Measurements from ENCODE around the gene RFX3. TPM values are rescaled to one million over a fixed set of nuclear protein-coding genes. Genes with fewer than 3 reads are reported as not detected.

RFX3 gene
- total and polyA plus RNA-seq, 4 donors: 0.30 to 4.6 (median 1.5) TPM

GRCh38 chr9:3240656-3241268 is 285.0 kb downstream of the RFX3 start:
- TF ChIP-seq FOXA1 (IDR thresholded peaks at IDR 0.05) (no peak), CTCF (IDR thresholded peaks at IDR 0.05; ENCODE audit: low read depth, low read length, missing input control) (peak; percentile 76), RAD21 (IDR thresholded peaks at IDR 0.05) (peak; percentile 83 to 90)
- TF ChIP-seq, protein P1, sequence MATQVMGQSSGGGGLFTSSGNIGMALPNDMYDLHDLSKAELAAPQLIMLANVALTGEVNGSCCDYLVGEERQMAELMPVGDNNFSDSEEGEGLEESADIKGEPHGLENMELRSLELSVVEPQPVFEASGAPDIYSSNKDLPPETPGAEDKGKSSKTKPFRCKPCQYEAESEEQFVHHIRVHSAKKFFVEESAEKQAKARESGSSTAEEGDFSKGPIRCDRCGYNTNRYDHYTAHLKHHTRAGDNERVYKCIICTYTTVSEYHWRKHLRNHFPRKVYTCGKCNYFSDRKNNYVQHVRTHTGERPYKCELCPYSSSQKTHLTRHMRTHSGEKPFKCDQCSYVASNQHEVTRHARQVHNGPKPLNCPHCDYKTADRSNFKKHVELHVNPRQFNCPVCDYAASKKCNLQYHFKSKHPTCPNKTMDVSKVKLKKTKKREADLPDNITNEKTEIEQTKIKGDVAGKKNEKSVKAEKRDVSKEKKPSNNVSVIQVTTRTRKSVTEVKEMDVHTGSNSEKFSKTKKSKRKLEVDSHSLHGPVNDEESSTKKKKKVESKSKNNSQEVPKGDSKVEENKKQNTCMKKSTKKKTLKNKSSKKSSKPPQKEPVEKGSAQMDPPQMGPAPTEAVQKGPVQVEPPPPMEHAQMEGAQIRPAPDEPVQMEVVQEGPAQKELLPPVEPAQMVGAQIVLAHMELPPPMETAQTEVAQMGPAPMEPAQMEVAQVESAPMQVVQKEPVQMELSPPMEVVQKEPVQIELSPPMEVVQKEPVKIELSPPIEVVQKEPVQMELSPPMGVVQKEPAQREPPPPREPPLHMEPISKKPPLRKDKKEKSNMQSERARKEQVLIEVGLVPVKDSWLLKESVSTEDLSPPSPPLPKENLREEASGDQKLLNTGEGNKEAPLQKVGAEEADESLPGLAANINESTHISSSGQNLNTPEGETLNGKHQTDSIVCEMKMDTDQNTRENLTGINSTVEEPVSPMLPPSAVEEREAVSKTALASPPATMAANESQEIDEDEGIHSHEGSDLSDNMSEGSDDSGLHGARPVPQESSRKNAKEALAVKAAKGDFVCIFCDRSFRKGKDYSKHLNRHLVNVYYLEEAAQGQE (IDR thresholded peaks at IDR 0.05): no peak
- peak; percentile 53 for DNase-seq (ENCODE audit: low spot score)
- no peaks in the 10 kb centered on the region for H3K9me3 ChIP-seq (ENCODE audit: control insufficient read depth in 4 of 4, low read length in 3 of 4)
- no peak overlapping the region for H3K4me3 ChIP-seq (ENCODE audit: low read depth in 1 of 3, low read length in 3 of 3)
- H3K9ac ChIP-seq (ENCODE audit: low read depth in 1 of 2, low read length in 2 of 2): no peak overlapping the region
- no peak overlapping the region for H3K27ac ChIP-seq (ENCODE audit: low read depth in 1 of 2, low read length in 2 of 2)
- no peaks in the 10 kb centered on the region for H3K27me3 ChIP-seq (ENCODE audit: control insufficient read depth in 4 of 4, insufficient read depth in 4 of 4, low read length in 3 of 4)
- peaks cover 0 to 2% (median 0%) of the 10 kb centered on the region in 4 donors for H3K4me1 ChIP-seq (ENCODE audit: control insufficient read depth in 4 of 4, insufficient read depth in 4 of 4, low read length in 3 of 4)
- no peaks in the 10 kb centered on the region for H3K36me3 ChIP-seq (ENCODE audit: control insufficient read depth in 4 of 4, insufficient read depth in 3 of 4, low read depth in 1 of 4, low read length in 3 of 4)
- WGBS: 35% methylated on average over 3 of the region's 3 CpGs

- H3K27ac ChIP-seq (ENCODE audit: low read depth in 1 of 2, low read length in 2 of 2): no peak overlapping the region
Observed at GRCh38 chr9:3239240-3239639, 286.6 kb downstream of the RFX3 start.

More at GRCh38 chr9:3239240-3239639, 286.6 kb downstream of the RFX3 start:
- H3K4me3 ChIP-seq (ENCODE audit: low read depth in 1 of 3, low read length in 3 of 3): no peak overlapping the region
- no peaks in the 10 kb centered on the region for H3K36me3 ChIP-seq (ENCODE audit: control insufficient read depth in 4 of 4, insufficient read depth in 3 of 4, low read depth in 1 of 4, low read length in 3 of 4)
- DNase-seq (ENCODE audit: low spot score): no peak
- WGBS: 95% methylated on average over 4 of the region's 4 CpGs
- TF ChIP-seq NR2F2 (IDR thresholded peaks at IDR 0.05) (no peak), HNF4G (IDR thresholded peaks at IDR 0.05) (no peak), RXRA (IDR thresholded peaks at IDR 0.05) (no peak), SP1 (IDR thresholded peaks at IDR 0.05) (no peak), YY1 (IDR thresholded peaks at IDR 0.05) (no peak), JUND (IDR thresholded peaks at IDR 0.05) (no peak)
- TF ChIP-seq, protein P2, sequence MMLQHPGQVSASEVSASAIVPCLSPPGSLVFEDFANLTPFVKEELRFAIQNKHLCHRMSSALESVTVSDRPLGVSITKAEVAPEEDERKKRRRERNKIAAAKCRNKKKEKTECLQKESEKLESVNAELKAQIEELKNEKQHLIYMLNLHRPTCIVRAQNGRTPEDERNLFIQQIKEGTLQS (IDR thresholded peaks at IDR 0.05): no peak
- TF ChIP-seq, protein P1 (IDR thresholded peaks at IDR 0.05): no peak
- no peak overlapping the region for H3K9ac ChIP-seq (ENCODE audit: low read depth in 1 of 2, low read length in 2 of 2)
- H3K27me3 ChIP-seq (ENCODE audit: control insufficient read depth in 4 of 4, insufficient read depth in 4 of 4, low read length in 3 of 4): no peaks in the 10 kb centered on the region
- H3K4me1 ChIP-seq (ENCODE audit: control insufficient read depth in 4 of 4, insufficient read depth in 4 of 4, low read length in 3 of 4): peaks cover 0 to 2% (median 0%) of the 10 kb centered on the region in 4 donors
- H3K9me3 ChIP-seq (ENCODE audit: control insufficient read depth in 4 of 4, low read length in 3 of 4): no peaks in the 10 kb centered on the region

Measured in liver (tissue), 9 donors.